OCI-LY3 (cell line): Measurements from ENCODE around the gene DCC.

Experiments used
- H2AFZ ChIP-seq: fragments of 200-600, 300-600 bp; shearing (Covaris generic); 2 replicates; pipeline ENCODE4 v1.6.0; 2014; ENCODE audit warnings: antibody characterized with exemption, low read depth, low read length
- H3K27ac ChIP-seq: fragments of 200-600, 300-600 bp; sonication (generic); 2 replicates; pipeline ENCODE4 v1.5.1; 2014; ENCODE audit warnings: mild to moderate bottlenecking, low read length, moderate library complexity, mixed read lengths
- H3K27me3 ChIP-seq: fragments of 200-600, 300-600 bp; sonication (generic); 2 replicates; pipeline ENCODE4 v1.6.1; 2014; ENCODE audit warnings: low read depth, low read length, mixed read lengths
- H3K36me3 ChIP-seq: fragments of 200-600, 300-600 bp; sonication (generic); replicated peaks from 2 replicates; pipeline ENCODE3; 2014; ENCODE audit warnings: low read depth, low read length, mixed read lengths
- H3K4me1 ChIP-seq: fragments of 300-600, 200-600 bp; sonication (generic); 2 replicates; pipeline ENCODE4 v1.6.1; 2014; ENCODE audit warnings: low read length, mixed read lengths
- H3K4me2 ChIP-seq: fragments of 200-600, 300-600 bp; sonication (generic); 2 replicates; pipeline ENCODE4 v1.6.1; 2014; ENCODE audit warnings: low read length, mixed read lengths
- H3K4me3 ChIP-seq: fragments of 300-600, 200-600 bp; sonication (generic); 2 replicates; pipeline ENCODE4 v1.5.1; 2014; ENCODE audit warnings: antibody characterized with exemption, mild to moderate bottlenecking, low read length, moderate library complexity
- H3K79me2 ChIP-seq: fragments of 300-600, 200-600 bp; shearing (Covaris generic); 2 replicates; pipeline ENCODE4 v1.6.1; 2014; ENCODE audit warnings: mild to moderate bottlenecking, low read length, mixed read lengths
- H3K9ac ChIP-seq: fragments of 300-600, 200-600 bp; shearing (Covaris generic); 2 replicates; pipeline ENCODE4 v1.6.0; 2014; ENCODE audit warnings: mild to moderate bottlenecking, low read length, moderate library complexity
- H3K9me3 ChIP-seq: fragments of 200-600, 300-600 bp; shearing (Covaris generic); 2 replicates; pipeline ENCODE4 v1.6.1; 2014; ENCODE audit warnings: low read length, mixed read lengths; ENCODE audit not compliant: insufficient read depth
- H4K20me1 ChIP-seq: fragments of 200-600, 300-600 bp; sonication (generic); 2 replicates; pipeline ENCODE4 v1.6.1; 2016; ENCODE audit warnings: low read length, mixed read lengths; ENCODE audit not compliant: insufficient read depth
- CTCF ChIP-seq: fragments of 200-600, 300-600 bp; sonication (generic); IDR thresholded peaks from 2 replicates; pipeline ENCODE4 v1.5.1; 2014; ENCODE audit warnings: antibody characterized with exemption, low read length, low read depth
- EZH2phosphoT487 ChIP-seq: fragments of 200-600 bp; shearing (Covaris generic); IDR thresholded peaks from 2 replicates; pipeline ENCODE4 v1.6.1; 2018; ENCODE audit warnings: antibody characterized with exemption, mixed run types, low read depth

The DCC gene

GRCh38 chr18:52435301-52435700 lies 95.3 kb downstream of the DCC start:
- no peaks in the 10 kb centered on the region for H3K27me3 ChIP-seq
- H3K4me2 ChIP-seq: no peak overlapping the region
- H3K36me3 ChIP-seq: no peaks in the 10 kb centered on the region
- H4K20me1 ChIP-seq: no peaks in the 10 kb centered on the region
- H3K27ac ChIP-seq: no peak overlapping the region
- H2AFZ ChIP-seq: no peak overlapping the region
- H3K9ac ChIP-seq: no peak overlapping the region
- no peak overlapping the region for H3K4me3 ChIP-seq
- no peaks in the 10 kb centered on the region for H3K4me1 ChIP-seq
- TF ChIP-seq CTCF (no peak), EZH2phosphoT487 (no peak)
- H3K9me3 ChIP-seq: no peaks in the 10 kb centered on the region
- H3K79me2 ChIP-seq: no peaks in the 10 kb centered on the region

GRCh38 chr18:52437161-52437560 lies 97.2 kb downstream of the DCC start:
- Histone ChIP-seq H3K4me1 (no peaks in the 10 kb centered on the region), H2AFZ (no peak overlapping the region), H3K9me3 (no peaks in the 10 kb centered on the region), H4K20me1 (no peaks in the 10 kb centered on the region), H3K4me3 (no peak overlapping the region), H3K27ac (no peak overlapping the region), H3K4me2 (no peak overlapping the region), H3K79me2 (no peaks in the 10 kb centered on the region), H3K9ac (no peak overlapping the region), H3K36me3 (no peaks in the 10 kb centered on the region), H3K27me3 (no peaks in the 10 kb centered on the region)
- no peak for TF ChIP-seq EZH2phosphoT487
- TF ChIP-seq CTCF: no peak

- Histone ChIP-seq H3K9me3 (no peaks in the 10 kb centered on the region), H3K4me2 (no peak overlapping the region), H3K27ac (no peak overlapping the region), H3K4me3 (no peak overlapping the region), H3K36me3 (no peaks in the 10 kb centered on the region), H2AFZ (no peak overlapping the region), H3K9ac (no peak overlapping the region), H3K4me1 (no peaks in the 10 kb centered on the region), H3K79me2 (no peaks in the 10 kb centered on the region), H4K20me1 (no peaks in the 10 kb centered on the region), H3K27me3 (no peaks in the 10 kb centered on the region)
- no peak for TF ChIP-seq CTCF
- no peak for TF ChIP-seq EZH2phosphoT487
Observed at GRCh38 chr18:52439457-52439856, 99.5 kb downstream of the DCC start.

- H3K4me1 ChIP-seq: no peaks in the 10 kb centered on the region
- no peak for TF ChIP-seq CTCF
- no peak for TF ChIP-seq EZH2phosphoT487
- no peaks in the 10 kb centered on the region for H3K9me3 ChIP-seq
- no peak overlapping the region for H3K4me2 ChIP-seq
- H3K27me3 ChIP-seq: no peaks in the 10 kb centered on the region
- H3K27ac ChIP-seq: no peak overlapping the region
- H4K20me1 ChIP-seq: no peaks in the 10 kb centered on the region
- no peak overlapping the region for H2AFZ ChIP-seq
- H3K79me2 ChIP-seq: no peaks in the 10 kb centered on the region
- H3K36me3 ChIP-seq: no peaks in the 10 kb centered on the region
- H3K4me3 ChIP-seq: no peak overlapping the region
- no peak overlapping the region for H3K9ac ChIP-seq
Observed at GRCh38 chr18:52441794-52442193, 101.8 kb downstream of the DCC start.
